Activated T-cell treated with anti-CD3 and anti-CD28 coated beads, Interleukin-2, amount 50 U/mL, for 72 hours (primary cell): Measurements from ENCODE around the gene REC114. TPM values are rescaled to one million over a fixed set of nuclear protein-coding genes. Genes with fewer than 3 reads are reported as not detected.

Source experiments
- ATAC-seq, 2 donors: fragments of 150-1000 bp; cut with Tn5 transposase; replicated peaks in 1 of 2; 2 replicates each; pipeline ENCODE4 v1.10.0; 2021; ENCODE audit warnings: moderate library complexity in 2 of 2, mild to moderate bottlenecking in 1 of 2
- DNase-seq, 2 donors: peaks; one replicate each; pipeline ENCODE4 v3.0.0; 2021 to 2022; ENCODE audit warnings: mixed read lengths in 1 of 2
- H3K27ac Mint-ChIP-seq: one replicate; pipeline ENCODE4 v1.8.0; 2022; ENCODE audit warnings: mild to moderate bottlenecking, moderate library complexity, mixed read lengths
- H3K27me3 Mint-ChIP-seq: one replicate; pipeline ENCODE4 v1.8.0; 2022; ENCODE audit warnings: low read depth, mixed read lengths
- H3K36me3 Mint-ChIP-seq, 2 donors: one replicate each; pipeline ENCODE4 v1.8.0; 2022; ENCODE audit warnings: mixed read lengths in 2 of 2, mild to moderate bottlenecking in 1 of 2; ENCODE audit not compliant: insufficient read depth in 2 of 2
- H3K4me1 Mint-ChIP-seq: one replicate; pipeline ENCODE4 v1.8.0; 2022; ENCODE audit warnings: low read depth, mixed read lengths
- H3K4me3 Mint-ChIP-seq, 2 donors: one replicate each; pipeline ENCODE4 v1.8.0; 2022; ENCODE audit warnings: mild to moderate bottlenecking in 2 of 2, mixed read lengths in 2 of 2, moderate library complexity in 2 of 2
- H3K9me3 Mint-ChIP-seq, 2 donors: one replicate each; pipeline ENCODE4 v1.8.0; 2022; ENCODE audit warnings: mixed read lengths in 2 of 2
- total RNA-seq, 2 donors: library from RNA; stranded (reverse); gene quantifications; one replicate each; pipeline ENCODE4 v1.2.3, GENCODE V29; 2022

Gene REC114
- total RNA-seq, 2 donors from 2014 or later, result not detected

DNA sequence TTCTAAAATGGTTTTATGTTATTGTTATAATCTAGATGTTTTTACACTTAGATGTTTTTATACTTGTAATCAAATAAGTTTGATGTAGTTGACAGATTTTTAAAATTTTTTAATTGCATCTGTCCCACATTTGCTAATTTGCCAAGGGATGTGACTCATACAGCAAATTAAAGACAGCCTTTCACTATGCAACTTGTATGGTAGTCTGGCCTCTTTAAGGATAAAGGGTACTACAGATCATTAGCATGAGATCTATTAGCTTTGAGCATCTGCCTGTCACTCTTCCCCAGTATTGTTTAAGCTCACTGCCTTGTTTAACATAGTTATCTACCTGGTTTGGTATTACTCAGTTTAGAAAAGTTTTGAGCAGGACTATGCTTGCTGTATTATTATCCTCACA is 107.2 kb downstream of the REC114 start:
- H3K9me3 Mint-ChIP-seq, result no peaks in the 10 kb centered on the region
- H3K27ac Mint-ChIP-seq, result no peak overlapping the region
- no peaks in the 10 kb centered on the region for H3K27me3 Mint-ChIP-seq
- no peaks in the 10 kb centered on the region for H3K4me1 Mint-ChIP-seq
- peaks cover 0 to 2% of the 10 kb centered on the region in 2 donors for H3K36me3 Mint-ChIP-seq
- ATAC-seq, result no peak
- no peak for DNase-seq
- no peak overlapping the region for H3K4me3 Mint-ChIP-seq

DNA sequence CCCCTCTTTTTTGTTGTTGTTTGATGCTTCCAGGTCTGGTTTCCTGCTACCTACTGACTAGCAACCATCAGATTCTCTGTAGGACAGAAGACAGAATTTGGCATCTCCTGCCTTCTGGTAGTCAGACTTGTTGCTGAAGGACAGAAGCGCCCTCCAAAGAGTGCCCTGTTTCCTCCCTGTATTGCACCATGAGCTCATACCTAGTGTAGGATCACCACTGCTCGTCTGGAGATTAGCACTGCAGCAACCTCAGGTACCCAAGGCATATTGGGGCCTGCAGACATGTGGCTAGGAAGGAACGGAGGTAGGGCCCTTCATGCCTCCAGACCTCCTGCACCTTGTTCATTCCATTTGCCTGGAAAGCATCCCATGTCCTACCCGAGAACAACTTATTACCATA is 112.1 kb downstream of the REC114 start:
- DNase-seq, result no peak
- ATAC-seq, result no peak
- H3K4me3 Mint-ChIP-seq, result no peak overlapping the region
- no peaks in the 10 kb centered on the region for H3K4me1 Mint-ChIP-seq
- H3K27me3 Mint-ChIP-seq, result no peaks in the 10 kb centered on the region
- no peaks in the 10 kb centered on the region for H3K9me3 Mint-ChIP-seq
- peaks cover 1 to 4% of the 10 kb centered on the region in 2 donors for H3K36me3 Mint-ChIP-seq
- H3K27ac Mint-ChIP-seq, result no peak overlapping the region

DNA sequence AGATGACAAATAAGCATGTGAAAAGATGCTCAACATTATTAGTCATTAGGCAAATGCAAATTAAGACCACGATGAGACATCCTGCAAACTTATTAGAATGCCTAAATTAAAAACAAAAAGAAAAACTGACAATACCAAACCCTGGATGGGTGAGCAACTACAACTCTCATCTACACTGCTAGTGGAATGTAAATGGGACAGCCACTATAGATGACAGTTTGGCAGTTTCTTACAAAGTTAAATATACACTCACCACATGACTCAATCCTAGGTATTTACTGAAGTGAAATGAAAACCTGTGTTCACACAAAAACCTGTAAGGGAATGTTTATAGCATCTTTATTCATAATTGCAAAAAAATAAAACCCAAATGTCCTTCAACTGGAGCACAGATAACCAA is 115.6 kb downstream of the REC114 start:
- Mint-ChIP-seq H3K9me3 (no peaks in the 10 kb centered on the region), H3K27me3 (no peaks in the 10 kb centered on the region), H3K36me3 (peaks cover 1 to 6% of the 10 kb centered on the region in 2 donors), H3K4me3 (no peak overlapping the region), H3K27ac (no peak overlapping the region), H3K4me1 (no peaks in the 10 kb centered on the region)
- no peak for ATAC-seq
- no peak for DNase-seq

DNA sequence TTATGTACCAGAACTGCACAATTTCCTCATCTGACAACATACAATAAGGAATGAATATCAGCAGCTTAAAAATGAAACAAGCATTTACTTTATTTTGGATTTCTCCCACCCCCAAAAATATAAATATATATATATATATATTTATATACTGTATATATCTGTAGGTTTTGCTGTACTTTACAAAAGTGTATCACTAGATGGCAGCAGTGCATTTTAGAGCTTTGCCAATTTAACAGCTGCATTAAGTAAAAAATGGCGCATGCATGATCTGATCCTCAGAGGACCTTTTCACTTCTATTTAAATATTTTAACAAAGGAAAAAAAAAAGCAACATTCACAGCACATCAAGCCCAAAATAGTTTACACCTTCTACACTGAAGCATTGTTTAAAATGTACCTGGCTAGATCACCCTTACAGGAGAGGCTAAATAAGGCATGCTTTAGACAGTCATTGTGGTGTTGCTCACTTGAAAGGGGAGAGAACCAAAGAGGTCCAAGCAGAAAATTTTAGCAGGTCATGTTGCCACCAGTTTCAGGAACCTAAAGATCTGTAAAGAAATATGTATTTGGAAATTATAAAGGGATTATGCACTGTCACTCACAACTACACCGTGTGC is 117.6 kb downstream of the REC114 start:
- H3K36me3 Mint-ChIP-seq, result peaks cover 1 to 6% of the 10 kb centered on the region in 2 donors
- H3K27me3 Mint-ChIP-seq, result no peaks in the 10 kb centered on the region
- peak; percentile 44 to 53 for ATAC-seq
- no peak overlapping the region for H3K27ac Mint-ChIP-seq
- H3K4me3 Mint-ChIP-seq, result no peak overlapping the region
- no peaks in the 10 kb centered on the region for H3K9me3 Mint-ChIP-seq
- DNase-seq, result no peak
- H3K4me1 Mint-ChIP-seq, result peaks cover 6% of the 10 kb centered on the region

DNA sequence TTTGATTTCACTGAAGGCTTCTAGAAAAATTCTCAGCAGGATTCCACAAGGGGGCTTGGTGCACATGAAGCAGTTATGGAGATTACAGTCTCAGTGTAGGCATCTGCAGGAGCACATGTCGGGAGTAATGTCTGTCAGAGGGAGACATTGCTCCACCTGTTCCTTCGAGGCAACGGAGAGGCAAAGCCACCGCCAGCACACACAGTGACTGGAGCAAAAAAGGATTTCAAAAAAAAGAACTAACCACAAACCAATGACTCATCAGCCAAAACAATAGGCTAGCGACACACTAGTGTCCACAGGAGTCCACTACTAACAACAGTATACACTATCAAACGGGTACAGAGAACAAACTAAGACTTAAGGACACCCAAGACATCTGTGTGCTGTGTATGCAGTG is 121.3 kb downstream of the REC114 start:
- no peaks in the 10 kb centered on the region for H3K27me3 Mint-ChIP-seq
- peak overlapping the region in 1 of 2 donors; percentile 2 for H3K4me3 Mint-ChIP-seq
- peaks cover 2 to 4% of the 10 kb centered on the region in 2 donors for H3K36me3 Mint-ChIP-seq
- H3K9me3 Mint-ChIP-seq, result no peaks in the 10 kb centered on the region
- ATAC-seq (peak; percentile 52 to 58), DNase-seq (no peak)
- H3K4me1 Mint-ChIP-seq, result peaks cover 6% of the 10 kb centered on the region
- H3K27ac Mint-ChIP-seq, result peak overlapping the region; percentile 40

GRCh38 chr15:73567020-73567419 is 124.1 kb downstream of the REC114 start:
- DNase-seq (no peak), ATAC-seq (no peak)
- no peak overlapping the region for H3K27ac Mint-ChIP-seq
- peaks cover 7 to 11% of the 10 kb centered on the region in 2 donors for H3K36me3 Mint-ChIP-seq
- H3K9me3 Mint-ChIP-seq, result no peaks in the 10 kb centered on the region
- no peaks in the 10 kb centered on the region for H3K27me3 Mint-ChIP-seq
- H3K4me3 Mint-ChIP-seq, result peak overlapping the region in 1 of 2 donors; percentile 47
- H3K4me1 Mint-ChIP-seq, result peaks cover 24% of the 10 kb centered on the region

GRCh38 chr15:73568564-73569280 is 125.8 kb downstream of the REC114 start:
- no peak for ATAC-seq
- no peaks in the 10 kb centered on the region for H3K27me3 Mint-ChIP-seq

GRCh38 chr15:73569361-73569760 is 126.4 kb downstream of the REC114 start:
- Mint-ChIP-seq H3K4me3 (peak overlapping the region in 1 of 2 donors; percentile 45), H3K36me3 (peaks cover 7 to 9% of the 10 kb centered on the region in 2 donors)

More at GRCh38 chr15:73568564-73569280, 125.8 kb downstream of the REC114 start:
- peak overlapping the region in 1 of 2 donors; percentile 35 for H3K4me3 Mint-ChIP-seq
- peaks cover 35% of the 10 kb centered on the region for H3K4me1 Mint-ChIP-seq
- peak overlapping the region; percentile 21 for H3K27ac Mint-ChIP-seq
- H3K36me3 Mint-ChIP-seq, result peaks cover 7 to 9% of the 10 kb centered on the region in 2 donors
- H3K9me3 Mint-ChIP-seq, result no peaks in the 10 kb centered on the region
- DNase-seq, result no peak

DNA sequence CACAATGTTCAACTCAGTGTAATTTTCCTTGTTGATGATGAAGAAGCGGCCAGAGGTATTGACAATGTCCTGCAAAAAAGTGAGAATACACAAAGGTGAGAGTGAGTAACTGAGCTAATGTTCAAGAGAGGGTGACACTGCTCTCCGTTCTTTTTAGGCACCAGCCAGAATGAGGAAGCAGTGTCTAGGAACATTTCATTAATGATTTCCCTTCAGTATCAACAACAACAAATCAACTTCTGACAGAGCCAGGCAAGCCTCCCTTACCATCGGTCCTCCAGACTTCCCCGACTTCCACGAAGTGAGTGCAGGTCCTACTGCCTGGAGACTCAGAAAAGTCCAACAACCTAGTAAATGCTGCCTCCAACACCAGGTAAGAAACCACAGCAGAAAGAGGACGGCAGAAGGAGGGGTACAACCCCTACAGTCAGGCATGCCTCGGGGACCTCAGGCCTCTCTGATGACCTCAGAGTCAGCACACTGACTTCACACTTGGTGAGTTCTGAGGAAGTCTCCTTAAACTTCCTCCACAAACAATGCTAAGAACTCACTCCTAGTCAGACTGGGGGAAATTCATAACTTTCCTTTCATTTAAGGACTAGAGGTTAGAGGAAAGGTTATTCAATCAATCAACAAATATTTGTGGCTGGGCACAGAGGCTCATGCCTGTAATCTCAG is 127.5 kb downstream of the REC114 start:
- peak in 1 of 2 donors; percentile 5 for DNase-seq
- H3K27ac Mint-ChIP-seq, result peak overlapping the region; percentile 31
- peak; percentile 65 to 74 for ATAC-seq
- peaks cover 29% of the 10 kb centered on the region for H3K4me1 Mint-ChIP-seq
- H3K9me3 Mint-ChIP-seq, result no peaks in the 10 kb centered on the region
- peaks cover 7 to 9% of the 10 kb centered on the region in 2 donors for H3K36me3 Mint-ChIP-seq
- peak overlapping the region; percentile 9 to 63 for H3K4me3 Mint-ChIP-seq
- H3K27me3 Mint-ChIP-seq, result no peaks in the 10 kb centered on the region

More at GRCh38 chr15:73569361-73569760, 126.4 kb downstream of the REC114 start:
- Mint-ChIP-seq H3K27me3 (no peaks in the 10 kb centered on the region), H3K27ac (peak overlapping the region; percentile 56), H3K4me1 (peaks cover 30% of the 10 kb centered on the region), H3K9me3 (no peaks in the 10 kb centered on the region)
- DNase-seq, result no peak
- ATAC-seq, result no peak

DNA sequence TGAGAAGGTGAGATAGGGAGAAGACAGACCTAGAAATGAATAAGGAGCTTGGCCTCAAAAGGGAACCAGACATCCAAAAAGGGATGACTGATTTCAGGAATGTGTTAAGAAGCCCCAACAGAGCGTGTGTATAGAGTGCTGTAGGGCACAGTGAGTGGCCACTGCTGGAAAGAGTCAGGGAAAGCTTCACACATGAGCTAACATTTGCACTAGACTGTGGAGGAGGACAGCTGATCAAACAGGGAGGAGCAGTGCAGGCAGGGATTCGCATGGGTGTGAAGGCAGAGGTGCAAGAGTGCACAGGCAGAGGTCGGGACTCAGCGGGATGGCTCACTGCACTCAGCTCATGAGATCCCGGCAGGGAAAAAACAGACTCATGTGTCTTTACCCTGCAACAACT is 128.4 kb downstream of the REC114 start:
- Mint-ChIP-seq H3K36me3 (peaks cover 6 to 11% of the 10 kb centered on the region in 2 donors), H3K27ac (peak overlapping the region; percentile 31), H3K4me3 (peak overlapping the region; percentile 10 to 14), H3K27me3 (no peaks in the 10 kb centered on the region), H3K4me1 (peaks cover 29% of the 10 kb centered on the region), H3K9me3 (no peaks in the 10 kb centered on the region)
- DNase-seq, result no peak
- ATAC-seq, result peak; percentile 52 to 54

DNA sequence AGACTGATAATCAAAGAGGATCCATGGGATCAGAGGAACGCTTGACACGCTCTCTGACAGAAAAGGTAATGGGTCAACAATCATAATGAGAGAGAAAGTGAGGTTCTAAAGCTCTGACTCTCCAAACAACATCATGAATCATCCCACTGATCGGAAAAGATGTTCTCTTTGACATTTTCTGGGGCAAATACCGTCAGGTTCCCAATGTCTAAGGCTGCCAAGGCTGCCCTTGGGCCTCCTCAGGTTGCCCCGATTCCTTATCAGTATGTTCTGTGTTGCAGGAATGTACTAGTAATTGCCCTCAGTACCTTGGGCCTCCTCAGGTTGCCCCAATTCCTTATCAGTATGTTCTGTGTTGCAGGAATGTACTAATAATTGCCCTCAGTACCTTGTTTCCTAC is 129.3 kb downstream of the REC114 start:
- DNase-seq, result no peak
- H3K9me3 Mint-ChIP-seq, result no peaks in the 10 kb centered on the region
- H3K4me1 Mint-ChIP-seq, result peaks cover 29% of the 10 kb centered on the region
- H3K36me3 Mint-ChIP-seq, result peaks cover 6 to 11% of the 10 kb centered on the region in 2 donors
- peak overlapping the region in 1 of 2 donors; percentile 62 for H3K4me3 Mint-ChIP-seq
- peak; percentile 38 to 59 for ATAC-seq
- no peaks in the 10 kb centered on the region for H3K27me3 Mint-ChIP-seq
- H3K27ac Mint-ChIP-seq, result peak overlapping the region; percentile 87

DNA sequence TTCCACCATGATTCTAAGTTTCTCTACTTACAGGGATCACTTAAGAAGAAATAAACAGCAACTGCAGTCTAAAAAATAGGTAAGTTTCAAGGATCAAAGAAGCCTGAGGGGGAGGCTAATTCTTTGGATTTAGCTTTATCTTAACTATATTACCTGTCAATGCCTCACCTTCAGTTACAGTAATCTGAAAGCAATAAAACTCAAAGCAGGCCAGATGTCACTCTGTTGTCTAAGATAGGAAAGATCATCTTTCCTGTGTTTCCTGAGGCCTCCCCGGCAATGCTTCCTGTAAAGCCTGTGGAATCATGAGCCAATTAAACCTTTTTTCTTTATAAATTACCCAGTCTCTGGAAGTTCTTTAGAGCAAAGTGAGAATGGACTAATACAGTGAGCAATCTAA is 130.1 kb downstream of the REC114 start:
- no peaks in the 10 kb centered on the region for H3K9me3 Mint-ChIP-seq
- H3K27ac Mint-ChIP-seq, result peak overlapping the region; percentile 87
- H3K27me3 Mint-ChIP-seq, result no peaks in the 10 kb centered on the region
- ATAC-seq (no peak), DNase-seq (no peak)
- peaks cover 29% of the 10 kb centered on the region for H3K4me1 Mint-ChIP-seq
- H3K36me3 Mint-ChIP-seq, result peaks cover 6 to 9% of the 10 kb centered on the region in 2 donors
- H3K4me3 Mint-ChIP-seq, result peak overlapping the region in 1 of 2 donors; percentile 34

- peaks cover 6 to 9% of the 10 kb centered on the region in 2 donors for H3K36me3 Mint-ChIP-seq
- ATAC-seq (no peak), DNase-seq (no peak)
- H3K27ac Mint-ChIP-seq, result peak overlapping the region; percentile 57
- H3K9me3 Mint-ChIP-seq, result no peaks in the 10 kb centered on the region
- H3K4me3 Mint-ChIP-seq, result no peak overlapping the region
- no peaks in the 10 kb centered on the region for H3K27me3 Mint-ChIP-seq
- H3K4me1 Mint-ChIP-seq, result peaks cover 29% of the 10 kb centered on the region
Observed at GRCh38 chr15:73573572-73573971, 130.6 kb downstream of the REC114 start.
